AG04449 (cell line): ENCODE results near the gene FBXO31.
"Not testable (repeated sequence)": the region's sequence is repeated elsewhere in the genome, so short reads cannot be mapped to it uniquely, and the experiment has no call there.

ENCODE experiments used
- CTCF ChIA-PET: fragments of 350-600 bp; formaldehyde crosslinking; extraction: SDS; loops from one replicate; lab custom pipeline; 2021; ENCODE audit warnings: antibody characterized with exemption; lab: Yijun Ruan, JAX
- POLR2A ChIA-PET: fragments of 400-600, 350-600 bp; formaldehyde crosslinking; extraction: SDS; loops from one replicate; lab custom pipeline; 2020; ENCODE audit warnings: antibody characterized with exemption, inconsistent platforms; lab: Yijun Ruan, JAX
- DNase-seq: peaks from one replicate; pipeline ENCODE4 v3.0.0-alpha.2; 2010; ENCODE audit warnings: low read depth, low spot score
- H3K4me3 ChIP-seq: 2 replicates; pipeline ENCODE4 v1.5.1; 2011; ENCODE audit warnings: low read depth, mild to moderate bottlenecking, control low read depth, low read length
- CTCF ChIP-seq: IDR thresholded peaks from one replicate; pipeline ENCODE4 v1.5.1; 2011; ENCODE audit warnings: mild to moderate bottlenecking, moderate library complexity, low read length, control low read depth, inconsistent platforms; ENCODE audit not compliant: insufficient read depth; ENCODE audit errors: missing control alignments

Gene FBXO31

GRCh38 chr16:87380881-87381280 is 2.7 kb downstream of the FBXO31 start:
- ChIA-PET CTCF (no interaction called here), POLR2A (no interaction called here)
- no peak for TF ChIP-seq CTCF
- no peak for DNase-seq
- no peak overlapping the region for H3K4me3 ChIP-seq

- H3K4me3 ChIP-seq = no peak overlapping the region
- no peak for DNase-seq
- CTCF ChIA-PET = interaction anchor here (1.3 kb wide), 1 partner anchor 17 kb away, joined by 3 read pairs; no protein-coding TSS in a partner anchor
- TF ChIP-seq CTCF = no peak
- POLR2A ChIA-PET = no interaction called here
Observed at GRCh38 chr16:87380403-87380802, 3.2 kb downstream of the FBXO31 start.

GRCh38 chr16:87379312-87379752 is 4.2 kb downstream of the FBXO31 start:
- not testable (repeated sequence) for H3K4me3 ChIP-seq
- CTCF ChIA-PET = interaction anchor here (0.7 to 1.4 kb wide), 3 partner anchors 15 to 61 kb away, joined by 3 to 4 read pairs (median 3); no protein-coding TSS in a partner anchor

GRCh38 chr16:87376660-87377059 is 6.9 kb downstream of the FBXO31 start:
- TF ChIP-seq CTCF = no peak
- CTCF ChIA-PET = no interaction called here
- POLR2A ChIA-PET = no interaction called here
- no peak overlapping the region for H3K4me3 ChIP-seq
- no peak for DNase-seq

More at GRCh38 chr16:87379312-87379752, 4.2 kb downstream of the FBXO31 start:
- DNase-seq, POLR2A ChIA-PET: not testable (repeated sequence)

GRCh38 chr16:87375426-87376135 is 8.0 kb downstream of the FBXO31 start:
- no peak for TF ChIP-seq CTCF
- ChIA-PET POLR2A (interaction anchor here (0.6 to 1.3 kb wide), 2 partner anchors 8 to 26 kb away, joined by 3 read pairs; partner anchors contain the start of gene FBXO31), CTCF (no interaction called here)
- DNase-seq = no peak
- no peak overlapping the region for H3K4me3 ChIP-seq

- CTCF ChIA-PET = interaction anchor here (1.0 kb wide), 1 partner anchor 9 kb away, joined by 4 read pairs; the partner anchor contains the start of gene FBXO31
- DNase-seq = no peak
- POLR2A ChIA-PET = interaction anchor here (1.3 kb wide), 1 partner anchor 9 kb away, joined by 3 read pairs; the partner anchor contains the start of gene FBXO31
- no peak overlapping the region for H3K4me3 ChIP-seq
- no peak for TF ChIP-seq CTCF
Observed at GRCh38 chr16:87374313-87374712, 9.3 kb downstream of the FBXO31 start.
